Measurements from ENCODE around the gene CLEC11A.
"Not testable (repeated sequence)": the region's sequence is repeated elsewhere in the genome, so short reads cannot be mapped to it uniquely, and the experiment has no call there.

CLEC11A gene

DNA sequence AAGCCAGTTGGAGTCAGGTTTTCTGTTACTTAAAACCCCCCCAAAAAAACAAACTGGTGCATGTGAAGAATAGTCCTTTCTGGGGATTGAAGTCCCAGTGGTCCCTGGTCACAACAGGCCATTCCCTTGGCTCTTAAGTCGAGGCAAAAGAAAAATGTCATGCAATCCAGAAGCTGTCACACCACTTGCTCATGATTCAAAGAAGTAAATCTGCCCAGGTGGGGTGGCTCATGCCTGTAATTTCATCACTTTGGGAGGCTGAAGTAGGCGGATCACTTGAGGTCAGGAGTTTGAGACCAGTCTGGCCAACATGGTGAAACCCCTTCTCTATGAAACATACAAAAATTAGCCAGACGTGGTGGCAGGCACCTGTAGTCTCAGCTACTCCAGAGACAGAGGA is 38.3 kb downstream of the CLEC11A start:
- H3K4me3 ChIP-seq (ENCODE audit: low read length); H3K27ac ChIP-seq (ENCODE audit: low read depth, low read length); H3K27me3 ChIP-seq (ENCODE audit: control insufficient read depth, insufficient read depth, low read length); H3K4me1 ChIP-seq (ENCODE audit: control insufficient read depth, insufficient read depth, low read length); H3K36me3 ChIP-seq (ENCODE audit: control insufficient read depth, insufficient read depth, low read length); H3K9ac ChIP-seq (ENCODE audit: low read length): not testable (repeated sequence)

DNA sequence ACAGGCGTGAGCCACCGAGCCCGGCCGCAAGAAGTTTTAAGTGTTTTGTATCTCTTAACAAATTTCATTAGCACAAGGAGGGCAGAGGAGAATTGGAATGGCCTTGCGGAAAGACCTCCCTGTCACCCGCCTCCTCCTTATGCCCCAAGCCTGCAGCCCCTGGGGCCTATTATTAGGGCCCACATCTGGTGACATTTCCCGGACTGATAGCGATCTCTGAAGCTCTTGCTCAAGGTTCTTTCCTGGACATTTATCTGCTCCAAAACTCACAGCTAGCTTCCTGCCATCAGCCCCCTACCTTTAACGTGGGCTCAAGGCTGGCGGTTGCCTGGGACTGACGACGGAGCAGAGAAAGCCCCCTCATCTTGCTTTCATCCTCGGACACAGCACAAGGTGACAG is 40.4 kb downstream of the CLEC11A start:
- H3K36me3 ChIP-seq (ENCODE audit: control insufficient read depth, insufficient read depth, low read length); H3K9ac ChIP-seq (ENCODE audit: low read length); H3K27ac ChIP-seq (ENCODE audit: low read depth, low read length); H3K27me3 ChIP-seq (ENCODE audit: control insufficient read depth, insufficient read depth, low read length); H3K4me3 ChIP-seq (ENCODE audit: low read length); H3K4me1 ChIP-seq (ENCODE audit: control insufficient read depth, insufficient read depth, low read length): not testable (repeated sequence)

DNA sequence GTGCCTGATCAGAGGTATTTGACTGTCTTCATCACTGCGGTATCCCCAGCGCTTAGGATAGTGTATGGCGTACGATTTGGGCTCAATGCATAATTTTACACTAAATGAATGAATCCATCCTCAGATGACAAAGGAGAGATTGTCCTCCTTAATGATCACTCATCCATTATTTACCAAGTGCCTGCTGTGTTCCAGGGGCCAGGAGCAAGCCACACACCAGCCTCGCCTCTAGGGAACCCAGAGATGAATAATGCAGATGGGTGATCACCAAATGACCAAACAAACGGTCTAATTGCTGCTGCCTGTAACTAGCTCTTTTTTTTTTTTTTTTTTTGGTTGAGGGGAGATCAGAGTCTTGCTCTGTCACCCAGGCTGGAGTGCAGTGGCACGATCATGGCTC is 41.2 kb downstream of the CLEC11A start:
- no peak overlapping the region for H3K9ac ChIP-seq (ENCODE audit: low read length)
- no peaks in the 10 kb centered on the region for H3K36me3 ChIP-seq (ENCODE audit: control insufficient read depth, insufficient read depth, low read length)
- H3K4me1 ChIP-seq (ENCODE audit: control insufficient read depth, insufficient read depth, low read length) = no peaks in the 10 kb centered on the region
- H3K27me3 ChIP-seq (ENCODE audit: control insufficient read depth, insufficient read depth, low read length) = no peaks in the 10 kb centered on the region
- H3K4me3 ChIP-seq (ENCODE audit: low read length) = no peak overlapping the region
- no peak overlapping the region for H3K27ac ChIP-seq (ENCODE audit: low read depth, low read length)

DNA sequence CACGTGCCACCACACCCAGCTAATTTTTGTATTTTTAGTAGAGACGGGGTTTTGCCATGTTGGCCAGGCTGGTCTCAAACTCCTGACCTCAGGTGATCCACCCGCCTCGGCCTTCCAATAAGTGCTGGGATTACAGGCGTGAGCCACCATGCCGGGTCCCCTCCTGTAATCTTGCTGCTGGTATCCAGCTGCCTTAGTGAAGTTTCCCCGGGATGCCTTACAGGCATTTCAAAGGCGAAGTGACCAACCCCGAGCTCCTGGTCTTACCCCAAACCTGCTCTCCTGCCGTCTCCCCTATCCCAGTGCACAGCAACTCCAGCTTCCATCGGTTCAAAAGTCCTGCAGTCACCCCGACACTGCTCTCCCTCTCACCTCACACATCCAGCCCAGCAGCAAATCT is 43.6 kb downstream of the CLEC11A start:
- not testable (repeated sequence) for H3K27me3 ChIP-seq (ENCODE audit: control insufficient read depth, insufficient read depth, low read length); H3K4me1 ChIP-seq (ENCODE audit: control insufficient read depth, insufficient read depth, low read length); H3K36me3 ChIP-seq (ENCODE audit: control insufficient read depth, insufficient read depth, low read length); H3K4me3 ChIP-seq (ENCODE audit: low read length); H3K9ac ChIP-seq (ENCODE audit: low read length); H3K27ac ChIP-seq (ENCODE audit: low read depth, low read length)

DNA sequence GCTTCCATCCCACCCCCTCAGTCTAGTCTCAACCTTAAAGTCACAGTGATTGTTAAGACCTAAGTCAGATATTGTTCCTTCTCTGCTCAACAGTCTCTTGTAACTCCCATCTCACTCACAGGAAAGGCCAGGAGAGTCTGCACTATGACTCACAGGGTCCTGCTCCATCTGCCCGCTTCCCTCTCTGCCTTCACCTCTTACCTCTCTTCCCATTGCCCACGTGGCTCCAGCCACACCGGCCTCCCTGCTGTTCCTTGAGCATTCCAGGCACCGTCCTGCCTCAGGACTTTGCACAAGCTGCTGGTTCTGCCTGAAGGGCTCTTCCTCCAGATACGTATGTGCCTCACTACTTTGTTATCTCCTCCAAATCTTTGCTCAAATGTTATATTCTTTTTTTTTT is 44.1 kb downstream of the CLEC11A start:
- H3K36me3 ChIP-seq (ENCODE audit: control insufficient read depth, insufficient read depth, low read length); H3K9ac ChIP-seq (ENCODE audit: low read length); H3K27me3 ChIP-seq (ENCODE audit: control insufficient read depth, insufficient read depth, low read length); H3K27ac ChIP-seq (ENCODE audit: low read depth, low read length); H3K4me1 ChIP-seq (ENCODE audit: control insufficient read depth, insufficient read depth, low read length); H3K4me3 ChIP-seq (ENCODE audit: low read length): not testable (repeated sequence)

DNA sequence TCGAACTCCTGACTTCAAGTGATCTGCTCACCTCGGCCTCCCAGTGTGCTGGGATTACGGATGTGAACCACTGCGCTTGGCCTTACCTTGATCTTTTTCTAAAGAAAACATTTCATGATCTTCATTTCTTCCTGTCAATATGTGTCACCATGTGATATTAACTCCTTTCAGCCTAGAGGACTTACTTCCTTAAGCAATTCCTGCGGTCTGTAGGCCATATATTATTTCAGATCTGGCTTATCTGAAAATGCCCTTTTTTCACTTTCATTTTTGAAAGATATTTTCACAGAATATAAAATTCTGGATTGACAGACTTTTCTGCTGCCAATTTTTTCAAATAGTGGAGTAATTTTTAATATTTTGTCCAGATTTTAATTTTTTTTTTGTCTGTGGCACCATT is 45.1 kb downstream of the CLEC11A start:
- H3K27me3 ChIP-seq (ENCODE audit: control insufficient read depth, insufficient read depth, low read length) = no peaks in the 10 kb centered on the region
- H3K9ac ChIP-seq (ENCODE audit: low read length) = no peak overlapping the region
- H3K36me3 ChIP-seq (ENCODE audit: control insufficient read depth, insufficient read depth, low read length) = no peaks in the 10 kb centered on the region
- H3K4me3 ChIP-seq (ENCODE audit: low read length) = no peak overlapping the region
- H3K27ac ChIP-seq (ENCODE audit: low read depth, low read length) = no peak overlapping the region
- H3K4me1 ChIP-seq (ENCODE audit: control insufficient read depth, insufficient read depth, low read length) = no peaks in the 10 kb centered on the region

DNA sequence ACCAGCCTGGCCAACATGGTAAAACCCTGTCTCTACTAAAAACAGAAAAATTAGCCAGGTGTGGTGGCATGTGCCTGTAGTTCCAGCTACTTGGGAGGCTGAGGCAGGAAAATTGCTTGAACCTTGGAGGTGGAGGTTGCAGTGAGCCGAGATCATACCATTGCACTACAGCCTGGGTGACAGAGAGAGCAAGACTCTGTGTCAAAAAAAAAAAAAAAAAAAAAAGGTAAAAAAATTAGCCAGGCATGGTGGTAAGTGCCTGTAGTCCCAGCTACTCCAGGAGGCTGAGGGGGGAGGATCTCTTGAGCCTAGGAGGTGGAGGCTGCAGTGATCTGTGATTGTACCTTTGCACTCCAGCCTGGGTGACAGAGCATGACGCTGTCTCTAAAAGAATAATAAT is 47.0 kb downstream of the CLEC11A start, which contains the start of gene GPR32:
TSS of gene GPR32 (plus strand) at position 301 of the 400 bp plus-strand sequence. CDS start 137 bp downstream, outside the sequence.
- not testable (repeated sequence) for H3K27ac ChIP-seq (ENCODE audit: low read depth, low read length); H3K27me3 ChIP-seq (ENCODE audit: control insufficient read depth, insufficient read depth, low read length); H3K36me3 ChIP-seq (ENCODE audit: control insufficient read depth, insufficient read depth, low read length); H3K9ac ChIP-seq (ENCODE audit: low read length); H3K4me1 ChIP-seq (ENCODE audit: control insufficient read depth, insufficient read depth, low read length); H3K4me3 ChIP-seq (ENCODE audit: low read length)

DNA sequence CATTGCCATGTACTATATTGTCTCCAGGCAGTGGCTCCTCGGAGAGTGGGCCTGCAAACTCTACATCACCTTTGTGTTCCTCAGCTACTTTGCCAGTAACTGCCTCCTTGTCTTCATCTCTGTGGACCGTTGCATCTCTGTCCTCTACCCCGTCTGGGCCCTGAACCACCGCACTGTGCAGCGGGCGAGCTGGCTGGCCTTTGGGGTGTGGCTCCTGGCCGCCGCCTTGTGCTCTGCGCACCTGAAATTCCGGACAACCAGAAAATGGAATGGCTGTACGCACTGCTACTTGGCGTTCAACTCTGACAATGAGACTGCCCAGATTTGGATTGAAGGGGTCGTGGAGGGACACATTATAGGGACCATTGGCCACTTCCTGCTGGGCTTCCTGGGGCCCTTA is 47.7 kb downstream of the CLEC11A start:
- Histone ChIP-seq H3K27ac (ENCODE audit: low read depth, low read length) (no peak overlapping the region), H3K36me3 (ENCODE audit: control insufficient read depth, insufficient read depth, low read length) (no peaks in the 10 kb centered on the region), H3K27me3 (ENCODE audit: control insufficient read depth, insufficient read depth, low read length) (no peaks in the 10 kb centered on the region), H3K4me3 (ENCODE audit: low read length) (no peak overlapping the region), H3K4me1 (ENCODE audit: control insufficient read depth, insufficient read depth, low read length) (no peaks in the 10 kb centered on the region), H3K9ac (ENCODE audit: low read length) (no peak overlapping the region)

DNA sequence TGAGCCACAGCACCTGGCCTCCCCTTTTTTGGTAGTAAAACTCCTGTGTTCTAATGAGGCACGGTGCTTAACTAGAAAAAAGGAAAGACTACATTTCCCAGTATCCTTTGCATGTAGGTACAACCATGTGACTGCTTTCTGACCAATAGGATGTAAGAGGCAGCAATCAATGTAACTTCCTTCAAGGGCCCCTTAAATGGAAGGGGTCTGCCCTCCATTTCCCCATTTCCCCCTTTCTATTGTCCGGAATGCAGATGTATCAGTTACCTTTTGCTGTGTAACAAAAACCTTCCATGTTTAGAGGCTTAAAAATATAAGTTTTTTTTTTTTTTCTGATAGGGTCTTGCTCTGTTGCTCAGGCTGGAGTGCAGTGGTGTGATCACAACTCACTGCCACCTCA is 49.3 kb downstream of the CLEC11A start:
- Histone ChIP-seq H3K27ac (ENCODE audit: low read depth, low read length) (no peak overlapping the region), H3K36me3 (ENCODE audit: control insufficient read depth, insufficient read depth, low read length) (no peaks in the 10 kb centered on the region), H3K4me1 (ENCODE audit: control insufficient read depth, insufficient read depth, low read length) (no peaks in the 10 kb centered on the region), H3K9ac (ENCODE audit: low read length) (no peak overlapping the region), H3K27me3 (ENCODE audit: control insufficient read depth, insufficient read depth, low read length) (peaks cover 2% of the 10 kb centered on the region), H3K4me3 (ENCODE audit: low read length) (no peak overlapping the region)

DNA sequence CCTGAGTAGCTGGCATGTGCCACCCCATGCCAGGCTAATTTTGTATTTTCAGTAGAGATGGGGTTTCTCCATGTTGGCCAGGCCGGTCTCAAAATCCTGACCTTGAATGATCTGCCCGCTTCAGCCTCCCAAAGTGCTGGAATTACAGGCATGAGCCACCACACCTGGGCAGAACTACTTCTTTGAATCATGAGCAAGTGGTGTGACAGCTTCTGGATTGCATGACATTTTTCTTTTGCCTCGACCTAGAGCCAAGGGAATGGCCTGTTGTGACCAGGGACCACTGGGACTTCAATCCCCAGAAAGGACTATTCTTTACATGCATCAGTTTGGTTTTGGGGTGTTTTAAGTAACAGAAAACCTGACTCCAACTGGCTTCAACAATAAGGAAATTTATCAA is 49.7 kb downstream of the CLEC11A start:
- not testable (repeated sequence) for H3K9ac ChIP-seq (ENCODE audit: low read length)

DNA sequence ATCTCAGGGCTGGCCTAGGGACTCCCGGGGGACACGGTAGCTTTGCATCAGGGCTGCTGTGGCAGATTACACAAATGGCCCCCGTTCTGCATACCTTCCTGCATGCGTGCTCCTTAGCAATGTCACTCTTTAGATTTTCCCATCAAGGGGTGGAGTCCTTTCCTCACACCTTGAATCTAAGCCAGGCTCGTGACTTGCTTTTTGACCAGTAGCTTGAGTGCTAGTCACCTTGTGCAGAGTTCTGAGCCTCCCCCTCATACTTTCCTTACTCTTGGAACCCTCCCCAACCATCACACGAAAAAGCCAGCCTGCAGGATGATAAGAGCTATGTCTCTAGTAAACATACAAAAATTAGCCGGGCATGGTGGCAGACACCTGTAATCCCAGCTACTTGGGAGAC is 50.3 kb downstream of the CLEC11A start:
- not testable (repeated sequence) for H3K9ac ChIP-seq (ENCODE audit: low read length); H3K4me3 ChIP-seq (ENCODE audit: low read length); H3K27ac ChIP-seq (ENCODE audit: low read depth, low read length); H3K4me1 ChIP-seq (ENCODE audit: control insufficient read depth, insufficient read depth, low read length); H3K27me3 ChIP-seq (ENCODE audit: control insufficient read depth, insufficient read depth, low read length); H3K36me3 ChIP-seq (ENCODE audit: control insufficient read depth, insufficient read depth, low read length)

More for the DNA sequence above, 49.7 kb downstream of the CLEC11A start:
- H3K4me1 ChIP-seq (ENCODE audit: control insufficient read depth, insufficient read depth, low read length); H3K27ac ChIP-seq (ENCODE audit: low read depth, low read length); H3K4me3 ChIP-seq (ENCODE audit: low read length); H3K27me3 ChIP-seq (ENCODE audit: control insufficient read depth, insufficient read depth, low read length); H3K36me3 ChIP-seq (ENCODE audit: control insufficient read depth, insufficient read depth, low read length): not testable (repeated sequence)

Data from rectal smooth muscle tissue (tissue), 1 donor.